ENCODE data around the gene RTN4R.
"Not testable (repeated sequence)": the region's sequence is repeated elsewhere in the genome, so short reads cannot be mapped to it uniquely, and the experiment has no call there.

The RTN4R gene

GRCh38 chr22:20291249-20291586, 23.1 kb upstream of the RTN4R start:
- in situ Hi-C loops (cut with MboI; ENCODE audit: low pct_unique_long_range_greater_than_20kb, low sequenced_read_pairs, unreplicated experiment), result loop anchor here (10.0 to 25.0 kb wide), 2 partner anchors 136 to 329 kb away; partner anchors contain the start of gene CCDC188
- DNase-seq (ENCODE audit: low spot score), result no peak
- TF ChIP-seq CTCF (IDR thresholded peaks at IDR 0.05; ENCODE audit: extremely low read depth, insufficient read depth, missing control alignments), result no peak

DNA sequence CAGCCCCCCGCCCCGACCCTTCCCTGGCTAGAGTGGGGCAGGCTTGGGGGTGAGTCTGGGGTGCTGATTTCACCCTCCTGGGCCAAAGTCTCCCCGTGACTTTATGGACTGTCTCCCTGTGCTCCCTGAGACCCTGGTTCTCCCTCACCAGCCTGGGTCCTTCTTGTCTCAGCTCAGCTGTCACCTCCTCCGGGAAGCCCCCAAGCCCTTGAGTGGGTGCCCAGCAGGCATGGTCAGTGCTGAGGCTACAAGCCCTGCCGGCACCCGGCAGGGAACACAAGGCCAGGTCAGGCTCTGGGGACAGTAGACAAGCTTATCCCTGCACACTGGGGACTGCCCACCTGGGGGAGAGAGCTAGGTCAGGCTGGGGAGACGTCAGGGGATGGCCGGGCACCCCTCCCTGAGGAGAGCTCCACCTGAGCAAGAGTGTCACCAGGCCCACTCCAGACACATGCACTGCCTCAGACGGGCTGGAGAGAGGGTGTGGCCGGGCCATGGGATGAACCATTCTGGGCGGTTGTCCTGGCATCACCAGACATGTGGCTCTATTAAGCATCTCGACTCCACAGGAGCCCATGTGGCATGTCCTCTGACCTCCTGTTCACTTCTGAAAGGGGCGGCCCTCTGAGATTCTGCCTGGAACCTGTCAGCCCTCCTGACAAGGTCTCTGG, 22.6 kb upstream of the RTN4R start:
- TF ChIP-seq CTCF (IDR thresholded peaks at IDR 0.05; ENCODE audit: extremely low read depth, insufficient read depth, missing control alignments), result no peak
- in situ Hi-C loops (cut with MboI; ENCODE audit: low pct_unique_long_range_greater_than_20kb, low sequenced_read_pairs, unreplicated experiment), result loop anchor here (10.0 to 25.0 kb wide), 2 partner anchors 136 to 328 kb away; partner anchors contain the start of gene CCDC188
- DNase-seq (ENCODE audit: low spot score), result no peak

GRCh38 chr22:20290045-20290392, 21.9 kb upstream of the RTN4R start:
- TF ChIP-seq CTCF (IDR thresholded peaks at IDR 0.05; ENCODE audit: extremely low read depth, insufficient read depth, missing control alignments), result no peak
- in situ Hi-C loops (cut with MboI; ENCODE audit: low pct_unique_long_range_greater_than_20kb, low sequenced_read_pairs, unreplicated experiment), result loop anchor here (10.0 to 25.0 kb wide), 2 partner anchors 135 to 328 kb away; partner anchors contain the start of gene CCDC188
- DNase-seq (ENCODE audit: low spot score), result no peak

DNA sequence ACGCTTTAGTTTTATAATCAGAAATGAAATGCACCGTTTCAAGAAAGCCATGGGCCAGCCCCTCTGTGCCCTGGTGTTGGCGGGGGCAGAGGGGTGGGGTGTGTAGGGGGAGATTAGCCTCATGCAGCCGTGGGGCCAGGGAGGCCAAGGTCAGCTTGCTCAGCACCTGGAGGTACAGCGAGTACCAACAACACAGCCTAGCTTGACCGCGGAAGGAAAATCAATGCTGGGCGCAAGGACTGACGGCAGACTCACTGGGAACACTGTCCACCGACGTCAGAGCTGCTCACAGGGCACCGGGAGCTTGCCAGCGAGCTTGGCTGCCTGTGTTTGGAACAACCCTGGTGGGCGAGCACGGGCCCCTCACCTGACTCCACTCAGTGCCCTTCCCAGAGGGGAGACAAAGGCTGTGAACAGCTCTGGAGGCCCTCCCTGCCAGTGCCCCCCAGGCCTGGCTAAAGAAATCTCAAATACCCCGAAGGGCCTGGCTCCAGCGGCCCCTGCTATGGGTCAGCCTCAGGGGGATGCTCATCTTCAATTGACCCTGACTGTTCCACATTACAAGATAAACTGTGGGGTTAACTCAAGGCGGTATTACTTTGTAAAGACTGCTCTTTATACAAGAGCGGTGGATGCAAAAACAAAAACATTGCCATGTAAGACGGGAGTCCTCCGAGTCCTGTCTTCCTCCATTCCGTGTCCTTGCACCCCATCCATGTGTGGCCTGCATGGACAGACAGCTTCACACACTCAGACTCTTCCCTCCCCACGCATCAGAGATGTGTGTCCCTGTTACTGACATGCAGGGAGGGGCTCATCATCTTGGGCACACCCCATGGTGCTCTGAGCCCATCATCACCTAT, 21.3 kb upstream of the RTN4R start:
- DNase-seq (ENCODE audit: low spot score), result not testable (repeated sequence)
- in situ Hi-C loops (cut with MboI; ENCODE audit: low pct_unique_long_range_greater_than_20kb, low sequenced_read_pairs, unreplicated experiment), result loop anchor here (10.0 to 25.0 kb wide), 2 partner anchors 135 to 327 kb away; partner anchors contain the start of gene CCDC188

DNA sequence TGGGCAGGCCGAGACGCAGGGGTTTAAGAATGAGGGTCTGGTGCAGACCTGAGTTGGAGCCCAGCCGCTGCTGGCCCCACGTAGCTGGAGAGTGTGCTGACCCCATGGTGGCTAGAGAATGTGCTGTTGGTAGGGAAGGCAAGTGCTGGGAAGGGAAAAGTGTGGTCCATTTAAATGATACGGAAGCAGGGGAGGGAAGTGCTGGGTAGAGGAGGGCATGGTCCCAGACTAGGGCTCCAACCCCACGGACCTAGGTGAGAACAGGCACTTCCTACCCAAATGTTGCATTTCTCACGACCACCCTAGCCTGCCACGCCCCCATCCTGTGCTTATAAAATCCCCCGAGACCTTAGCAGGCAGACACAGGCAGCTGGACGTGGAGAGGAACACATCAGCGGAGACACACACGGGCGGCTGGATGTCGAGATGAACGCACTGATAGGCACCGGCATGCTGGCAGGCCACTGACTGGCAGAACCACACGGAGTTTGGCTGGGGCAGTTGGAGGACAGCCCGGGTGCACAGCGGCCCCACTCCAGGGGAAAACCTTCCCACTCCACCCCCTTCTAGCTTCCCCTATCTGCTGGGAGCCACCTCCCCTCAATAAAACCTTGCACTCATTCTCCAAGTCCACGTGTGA, 18.8 kb upstream of the RTN4R start:
- in situ Hi-C loops (cut with MboI; ENCODE audit: low pct_unique_long_range_greater_than_20kb, low sequenced_read_pairs, unreplicated experiment), result loop anchor here (25.0 kb wide), 1 partner anchor 325 kb away; no protein-coding TSS in a partner anchor
- not testable (repeated sequence) for DNase-seq (ENCODE audit: low spot score)

DNA sequence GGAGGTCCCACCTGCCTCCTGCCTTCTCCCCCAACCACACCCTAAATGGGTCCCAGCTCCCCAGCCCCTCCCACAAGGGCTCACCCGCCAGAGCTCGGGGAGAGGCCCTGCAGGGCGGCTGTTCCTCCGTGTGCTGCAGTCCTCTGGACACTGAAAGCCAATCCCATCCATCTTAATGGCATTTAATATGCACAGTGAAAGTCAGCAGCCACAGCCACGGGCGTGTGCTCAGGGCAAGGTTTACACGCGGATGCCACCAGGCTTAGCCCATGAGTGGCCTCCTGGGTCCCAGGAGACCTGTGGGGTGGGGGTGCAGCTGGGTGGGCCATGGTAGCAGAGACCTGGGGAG, 18.2 kb upstream of the RTN4R start:
- not testable (repeated sequence) for DNase-seq (ENCODE audit: low spot score)
- in situ Hi-C loops (cut with MboI; ENCODE audit: low pct_unique_long_range_greater_than_20kb, low sequenced_read_pairs, unreplicated experiment), result loop anchor here (25.0 kb wide), 1 partner anchor 324 kb away; no protein-coding TSS in a partner anchor

DNA sequence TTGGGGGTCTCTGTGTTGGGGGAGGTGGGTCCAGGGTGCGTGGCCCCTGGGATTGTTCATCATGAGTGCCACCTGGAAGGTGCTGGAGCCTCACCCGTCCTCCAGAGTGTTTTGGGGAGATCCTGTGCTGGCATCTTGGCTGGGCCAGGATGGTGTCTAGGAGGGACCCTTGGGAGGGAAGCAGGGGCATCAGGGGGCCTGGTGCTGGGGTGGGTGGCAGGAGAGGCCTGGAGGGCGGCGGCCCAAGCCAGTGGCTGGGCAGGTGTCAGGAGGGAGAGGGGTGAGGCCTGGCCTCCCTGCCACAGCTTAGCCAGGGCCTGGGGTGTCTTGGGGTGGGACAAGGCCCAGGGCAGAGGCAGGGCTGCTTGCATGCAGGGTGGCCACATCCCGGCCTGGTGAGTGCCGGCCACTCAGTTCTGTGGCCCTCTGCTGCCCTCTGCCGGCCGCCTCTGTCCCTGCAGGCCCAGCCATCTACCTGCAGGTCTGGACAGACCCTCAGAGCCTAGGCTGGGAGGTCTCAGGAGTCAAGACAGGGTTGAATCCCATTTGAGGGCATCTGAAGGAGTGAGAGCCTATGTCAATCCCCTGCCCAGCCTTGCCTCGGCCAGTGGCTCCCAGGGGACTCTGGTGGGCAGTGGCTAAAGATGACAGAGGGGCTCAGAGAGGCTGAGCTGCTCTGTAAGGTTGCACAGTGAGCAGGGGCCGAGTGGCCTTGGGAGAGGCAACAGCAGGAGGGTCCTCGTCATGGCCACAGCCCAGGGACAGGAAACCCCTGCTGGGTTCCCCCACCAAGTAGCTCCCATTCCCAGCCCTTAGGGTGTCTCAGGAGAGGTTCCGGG, 17.6 kb upstream of the RTN4R start:
- DNase-seq (ENCODE audit: low spot score), result peak; percentile 89
- TF ChIP-seq CTCF (IDR thresholded peaks at IDR 0.05; ENCODE audit: extremely low read depth, insufficient read depth, missing control alignments), result peak; percentile 96
- in situ Hi-C loops (cut with MboI; ENCODE audit: low pct_unique_long_range_greater_than_20kb, low sequenced_read_pairs, unreplicated experiment), result loop anchor here (25.0 kb wide), 1 partner anchor 323 kb away; no protein-coding TSS in a partner anchor

Data from GM13977 (cell line).